ENCODE measurements around the gene MUC6. TPM values are rescaled to one million over a fixed set of nuclear protein-coding genes. Genes with fewer than 3 reads are reported as not detected.

MUC6 gene
- total and polyA plus RNA-seq, 3 donors from 2014 or later = 0.16 to 1.5 (median 0.19) TPM

DNA sequence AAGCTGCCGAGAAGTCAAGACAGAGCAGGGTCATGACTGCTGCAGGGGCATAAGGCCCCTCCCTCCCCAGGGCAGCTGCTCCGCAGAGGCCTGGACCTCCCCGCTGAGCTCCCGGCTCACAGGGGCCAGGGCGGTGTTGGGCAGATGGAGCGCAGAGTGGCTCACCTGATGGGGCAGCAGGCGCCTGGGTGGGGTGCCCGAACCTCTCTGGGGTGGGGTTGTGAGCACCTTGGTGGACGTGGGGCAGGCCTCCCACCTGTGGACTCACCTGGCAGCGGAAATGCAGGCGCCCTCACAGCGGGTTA, 22.9 kb downstream of the MUC6 start:
- Histone ChIP-seq H3K27ac (no peak overlapping the region), H3K9me3 (no peaks in the 10 kb centered on the region), H3K4me1 (peaks cover 26% of the 10 kb centered on the region), H3K27me3 (no peaks in the 10 kb centered on the region), H3K4me3 (no peak overlapping the region), H3K36me3 (ENCODE audit: low read depth, missing control alignments) (no peaks in the 10 kb centered on the region)
- intact Hi-C loops (cut with DNase I; ENCODE audit: low total_unique reads) = no loop called here
- TF ChIP-seq, protein P1, sequence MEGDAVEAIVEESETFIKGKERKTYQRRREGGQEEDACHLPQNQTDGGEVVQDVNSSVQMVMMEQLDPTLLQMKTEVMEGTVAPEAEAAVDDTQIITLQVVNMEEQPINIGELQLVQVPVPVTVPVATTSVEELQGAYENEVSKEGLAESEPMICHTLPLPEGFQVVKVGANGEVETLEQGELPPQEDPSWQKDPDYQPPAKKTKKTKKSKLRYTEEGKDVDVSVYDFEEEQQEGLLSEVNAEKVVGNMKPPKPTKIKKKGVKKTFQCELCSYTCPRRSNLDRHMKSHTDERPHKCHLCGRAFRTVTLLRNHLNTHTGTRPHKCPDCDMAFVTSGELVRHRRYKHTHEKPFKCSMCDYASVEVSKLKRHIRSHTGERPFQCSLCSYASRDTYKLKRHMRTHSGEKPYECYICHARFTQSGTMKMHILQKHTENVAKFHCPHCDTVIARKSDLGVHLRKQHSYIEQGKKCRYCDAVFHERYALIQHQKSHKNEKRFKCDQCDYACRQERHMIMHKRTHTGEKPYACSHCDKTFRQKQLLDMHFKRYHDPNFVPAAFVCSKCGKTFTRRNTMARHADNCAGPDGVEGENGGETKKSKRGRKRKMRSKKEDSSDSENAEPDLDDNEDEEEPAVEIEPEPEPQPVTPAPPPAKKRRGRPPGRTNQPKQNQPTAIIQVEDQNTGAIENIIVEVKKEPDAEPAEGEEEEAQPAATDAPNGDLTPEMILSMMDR (IDR thresholded peaks at IDR 0.05) = no peak
- TF ChIP-seq POLR2A (IDR thresholded peaks at IDR 0.05) = no peak
- WGBS, 2 donors = 85% methylated on average over 7 of the region's 12 CpGs; no CpG with 5 or more reads in 1 of the 2 donors
- DNase-seq = no peak

DNA sequence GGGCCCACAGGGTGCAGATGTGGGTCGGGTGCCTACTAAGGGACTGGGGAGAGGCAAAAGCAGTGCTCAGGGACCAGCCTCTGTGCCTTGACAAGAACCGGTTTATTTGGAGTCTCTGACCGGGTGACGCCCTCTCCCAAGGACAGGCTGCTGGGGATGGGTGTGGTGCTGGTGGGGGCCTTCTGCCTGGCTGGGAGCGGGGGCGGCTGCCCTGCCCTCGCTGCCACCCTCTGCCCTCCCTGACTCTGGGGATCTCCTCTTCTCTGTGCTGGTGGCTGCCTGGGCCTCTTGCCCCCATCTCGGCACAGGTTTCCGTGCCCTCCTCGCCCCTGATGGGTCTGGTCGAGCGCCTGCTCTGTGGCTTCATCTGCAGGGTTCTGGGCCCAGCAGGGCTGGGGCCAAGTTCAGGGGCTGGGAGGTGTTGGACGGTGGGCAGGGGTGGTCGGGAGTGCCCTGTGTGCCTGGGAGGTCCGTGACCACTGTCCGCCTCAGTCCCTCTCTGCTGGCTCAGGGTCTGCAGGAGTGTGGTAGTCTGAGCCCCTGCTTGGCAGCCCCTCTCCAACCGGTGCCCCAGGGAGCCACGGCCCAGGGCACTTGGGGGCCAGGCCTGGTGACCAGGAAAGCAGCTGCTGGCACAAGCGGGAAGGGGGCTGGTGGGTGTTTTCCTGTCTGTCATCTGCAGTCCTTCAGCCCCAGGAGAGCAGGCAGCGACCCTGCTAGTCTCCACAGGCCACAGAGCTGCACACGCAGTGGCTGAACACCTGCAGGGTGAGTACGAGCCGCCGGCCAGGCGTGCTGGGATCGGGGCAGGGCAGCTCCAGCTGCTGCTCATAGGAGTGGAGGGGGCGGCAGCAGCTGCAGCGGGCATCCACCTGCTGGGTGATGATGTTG, 23.5 kb downstream of the MUC6 start:
- no peaks in the 10 kb centered on the region for H3K27me3 ChIP-seq
- DNase-seq = no peak
- TF ChIP-seq, protein P1 (IDR thresholded peaks at IDR 0.05) = no peak
- TF ChIP-seq POLR2A (IDR thresholded peaks at IDR 0.05) = no peak
- intact Hi-C loops (cut with DNase I; ENCODE audit: low total_unique reads) = no loop called here
- 81 to 96% methylated on average over 5 to 28 of the region's 28 CpGs for WGBS, 2 donors
- H3K9me3 ChIP-seq = no peaks in the 10 kb centered on the region
- H3K4me1 ChIP-seq = peaks cover 26% of the 10 kb centered on the region
- no peak overlapping the region for H3K27ac ChIP-seq
- no peaks in the 10 kb centered on the region for H3K36me3 ChIP-seq (ENCODE audit: low read depth, missing control alignments)
- no peak overlapping the region for H3K4me3 ChIP-seq

DNA sequence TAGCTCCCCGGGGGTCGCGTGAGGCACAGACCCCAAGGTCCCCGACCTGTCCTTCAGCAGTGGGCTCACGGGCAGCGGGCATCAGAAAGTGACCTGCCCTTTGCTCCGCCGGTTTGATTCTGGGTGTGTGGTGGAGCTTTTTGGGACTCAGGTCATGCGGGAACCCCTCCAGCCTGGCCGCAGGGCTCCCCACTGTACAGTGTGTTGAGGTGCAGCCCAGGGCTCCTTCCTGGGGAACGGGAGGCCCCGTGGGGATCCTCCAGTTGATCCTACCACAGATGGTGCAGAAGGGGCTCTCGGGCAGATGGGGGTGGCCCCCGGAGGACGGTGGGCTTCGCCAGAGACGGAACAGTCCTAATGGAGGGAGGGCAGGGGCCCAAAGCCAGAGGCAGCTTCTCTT, 24.2 kb downstream of the MUC6 start:
- no peak overlapping the region for H3K4me3 ChIP-seq
- peaks cover 26% of the 10 kb centered on the region for H3K4me1 ChIP-seq
- 87 to 93% methylated on average over 9 to 17 of the region's 17 CpGs for WGBS, 2 donors
- H3K27me3 ChIP-seq = no peaks in the 10 kb centered on the region
- H3K9me3 ChIP-seq = no peaks in the 10 kb centered on the region
- no peak for DNase-seq
- TF ChIP-seq POLR2A (IDR thresholded peaks at IDR 0.05) = no peak
- TF ChIP-seq, protein P1 (IDR thresholded peaks at IDR 0.05) = no peak
- intact Hi-C loops (cut with DNase I; ENCODE audit: low total_unique reads) = no loop called here
- H3K27ac ChIP-seq = no peak overlapping the region
- no peaks in the 10 kb centered on the region for H3K36me3 ChIP-seq (ENCODE audit: low read depth, missing control alignments)

DNA sequence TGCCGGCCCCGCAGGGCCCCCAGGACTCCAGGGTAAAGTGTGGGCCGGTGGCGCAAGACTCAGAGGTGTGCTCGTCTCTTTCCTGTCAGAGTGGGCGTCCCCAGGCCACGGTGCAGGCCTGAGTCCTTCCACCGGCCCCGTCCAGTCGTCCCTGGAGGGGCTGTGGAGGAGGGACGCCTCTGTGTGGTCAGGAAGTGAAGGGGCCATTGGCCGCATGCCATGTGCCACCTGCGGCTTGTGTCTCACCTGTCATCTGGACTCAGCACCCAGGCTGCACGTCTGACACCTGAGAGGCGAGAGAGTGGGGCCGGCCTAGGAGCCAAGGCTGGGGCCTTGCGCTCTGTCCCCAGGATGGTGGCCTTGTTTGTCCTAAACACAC, 25.2 kb downstream of the MUC6 start:
- no peaks in the 10 kb centered on the region for H3K9me3 ChIP-seq
- 80 to 85% methylated on average over 13 to 17 of the region's 17 CpGs for WGBS, 2 donors
- intact Hi-C loops (cut with DNase I; ENCODE audit: low total_unique reads) = no loop called here
- H3K27ac ChIP-seq = peak overlapping the region in 1 of 2 donors; percentile 11
- no peaks in the 10 kb centered on the region for H3K36me3 ChIP-seq (ENCODE audit: low read depth, missing control alignments)
- H3K4me1 ChIP-seq = peaks cover 26% of the 10 kb centered on the region
- TF ChIP-seq, protein P1 (IDR thresholded peaks at IDR 0.05) = no peak
- TF ChIP-seq POLR2A (IDR thresholded peaks at IDR 0.05) = no peak
- no peaks in the 10 kb centered on the region for H3K27me3 ChIP-seq
- no peak overlapping the region for H3K4me3 ChIP-seq
- no peak for DNase-seq

Data from testis (tissue), 3 donors.